ENCODE measurements around the gene FAR2. TPM values are rescaled to one million over a fixed set of nuclear protein-coding genes. Genes with fewer than 3 reads are reported as not detected.

Gene FAR2
- polyA plus RNA-seq, 1 of the 3 experiments (the other 2 are of a cell fraction) = 7.4 TPM

DNA sequence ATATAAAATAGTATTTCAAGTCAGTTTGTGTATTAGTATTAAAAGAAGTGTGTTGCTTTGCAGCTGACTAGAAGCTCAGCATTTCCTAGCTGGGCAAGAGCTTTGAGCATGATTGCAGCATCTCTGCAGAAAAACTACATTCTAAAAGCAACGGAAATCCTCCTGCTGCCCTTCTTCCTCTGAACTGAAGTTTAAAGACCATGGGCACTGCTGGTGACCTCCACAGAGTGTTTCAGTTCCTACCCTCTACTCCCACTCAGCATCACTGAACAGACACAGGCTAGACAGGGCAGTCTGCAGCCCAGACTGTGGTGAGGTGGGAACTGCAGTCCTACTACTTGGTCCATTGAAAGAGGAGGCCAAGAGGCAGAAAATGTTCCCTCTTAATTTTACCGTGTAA lies 59.0 kb downstream of the FAR2 start:
- H3K4me2 ChIP-seq = no peak overlapping the region
- POLR2A ChIA-PET = no interaction called here
- H3K4me3 ChIP-seq (ENCODE audit: low read depth in 2 of 2, low read length in 1 of 2) = no peak overlapping the region
- H3K79me2 ChIP-seq (ENCODE audit: insufficient read depth) = no peaks in the 10 kb centered on the region
- H3F3A ChIP-seq (replicated peaks; ENCODE audit: insufficient read depth) = no peaks in the 10 kb centered on the region
- no peaks in the 10 kb centered on the region for H3K9me2 ChIP-seq
- no peak for DNase-seq
- no peak overlapping the region for H3K9ac ChIP-seq
- H3K27me3 ChIP-seq (ENCODE audit: insufficient read depth) = no peaks in the 10 kb centered on the region
- H3K27ac ChIP-seq (ENCODE audit: low read depth in 2 of 2, low read length in 1 of 2) = no peak overlapping the region
- 79% methylated on average over 2 of the region's 2 CpGs for WGBS (ENCODE audit: low lambda C conversion rate)
- no peak overlapping the region for H2AFZ ChIP-seq (ENCODE audit: low read depth)
- H4K20me1 ChIP-seq (ENCODE audit: insufficient read depth) = no peaks in the 10 kb centered on the region
- CTCF ChIA-PET = no interaction called here
- no peaks in the 10 kb centered on the region for H3K4me1 ChIP-seq (ENCODE audit: control insufficient read depth in 1 of 2, insufficient read depth in 2 of 2, low read depth in 1 of 2, low read length in 1 of 2)
- TF ChIP-seq NRF1 (IDR thresholded peaks at IDR 0.05; ENCODE audit: low read depth, low read length) (no peak), SMC3 (IDR thresholded peaks at IDR 0.05; ENCODE audit: low read depth, low read length) (no peak), TEAD4 (IDR thresholded peaks at IDR 0.05; ENCODE audit: borderline replicate concordance, insufficient read depth) (no peak), TAF1 (IDR thresholded peaks at IDR 0.05; ENCODE audit: borderline replicate concordance, low read depth, low read length) (no peak)
- TF ChIP-seq, protein P1, sequence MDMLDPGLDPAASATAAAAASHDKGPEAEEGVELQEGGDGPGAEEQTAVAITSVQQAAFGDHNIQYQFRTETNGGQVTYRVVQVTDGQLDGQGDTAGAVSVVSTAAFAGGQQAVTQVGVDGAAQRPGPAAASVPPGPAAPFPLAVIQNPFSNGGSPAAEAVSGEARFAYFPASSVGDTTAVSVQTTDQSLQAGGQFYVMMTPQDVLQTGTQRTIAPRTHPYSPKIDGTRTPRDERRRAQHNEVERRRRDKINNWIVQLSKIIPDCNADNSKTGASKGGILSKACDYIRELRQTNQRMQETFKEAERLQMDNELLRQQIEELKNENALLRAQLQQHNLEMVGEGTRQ (IDR thresholded peaks at IDR 0.05; ENCODE audit: borderline replicate concordance, low read depth, low read length) = no peak
- no peaks in the 10 kb centered on the region for H3K9me3 ChIP-seq
- no peaks in the 10 kb centered on the region for H3K36me3 ChIP-seq (replicated peaks in 1 of 2; ENCODE audit: control insufficient read depth in 1 of 2, insufficient read depth in 2 of 2, low read length in 1 of 2)

DNA sequence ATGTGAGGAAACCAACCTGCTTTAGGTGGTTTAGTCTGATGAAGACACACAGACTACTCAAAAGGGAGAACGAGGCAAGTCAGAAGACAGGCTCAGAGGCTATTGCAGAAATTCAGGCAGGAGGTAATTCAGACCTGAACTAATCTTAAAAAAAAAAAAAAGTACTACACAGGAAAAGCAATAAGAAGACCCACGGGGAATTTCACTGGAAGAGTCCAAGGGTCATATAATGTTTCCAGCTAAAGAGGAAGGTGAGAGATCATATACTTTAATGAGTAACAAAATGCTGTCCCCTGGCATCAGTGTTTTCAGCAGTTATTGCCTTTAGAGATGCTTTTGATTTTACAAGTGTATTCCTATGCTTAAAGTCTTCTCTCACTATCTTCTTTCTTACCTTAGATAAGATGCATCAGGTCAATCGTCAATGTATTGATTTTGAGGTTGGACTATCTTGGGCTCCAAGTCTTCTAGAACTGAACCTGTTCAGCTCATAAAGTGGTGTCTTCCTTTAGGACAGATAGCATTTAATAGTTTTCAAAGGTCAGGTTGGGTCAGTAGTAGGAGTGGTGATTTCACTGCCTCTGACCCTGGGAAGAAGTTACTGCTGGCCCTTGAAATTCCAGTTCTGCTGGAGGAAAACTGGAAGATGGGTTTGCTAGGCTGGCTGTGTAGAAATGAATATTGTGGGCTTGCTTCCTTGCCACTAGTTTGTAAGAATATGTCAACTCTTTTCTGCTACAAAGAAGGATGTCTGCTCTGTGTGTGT lies 60.0 kb downstream of the FAR2 start:
- Histone ChIP-seq H2AFZ (ENCODE audit: low read depth) (no peak overlapping the region), H3F3A (replicated peaks; ENCODE audit: insufficient read depth) (no peaks in the 10 kb centered on the region), H3K27ac (ENCODE audit: low read depth in 2 of 2, low read length in 1 of 2) (no peak overlapping the region), H3K4me1 (ENCODE audit: control insufficient read depth in 1 of 2, insufficient read depth in 2 of 2, low read depth in 1 of 2, low read length in 1 of 2) (no peaks in the 10 kb centered on the region), H3K4me3 (ENCODE audit: low read depth in 2 of 2, low read length in 1 of 2) (no peak overlapping the region), H4K20me1 (ENCODE audit: insufficient read depth) (no peaks in the 10 kb centered on the region), H3K27me3 (ENCODE audit: insufficient read depth) (no peaks in the 10 kb centered on the region), H3K79me2 (ENCODE audit: insufficient read depth) (no peaks in the 10 kb centered on the region), H3K36me3 (replicated peaks in 1 of 2; ENCODE audit: control insufficient read depth in 1 of 2, insufficient read depth in 2 of 2, low read length in 1 of 2) (no peaks in the 10 kb centered on the region), H3K9me3 (no peaks in the 10 kb centered on the region), H3K9ac (no peak overlapping the region), H3K9me2 (no peaks in the 10 kb centered on the region), H3K4me2 (no peak overlapping the region)
- no peak for TF ChIP-seq EP300 (IDR thresholded peaks at IDR 0.05; ENCODE audit: borderline replicate concordance in 1 of 2, low read depth in 1 of 2, low read length in 1 of 2)
- TF ChIP-seq GABPA (IDR thresholded peaks at IDR 0.05; ENCODE audit: low read depth) = no peak
- TF ChIP-seq, protein P2, sequence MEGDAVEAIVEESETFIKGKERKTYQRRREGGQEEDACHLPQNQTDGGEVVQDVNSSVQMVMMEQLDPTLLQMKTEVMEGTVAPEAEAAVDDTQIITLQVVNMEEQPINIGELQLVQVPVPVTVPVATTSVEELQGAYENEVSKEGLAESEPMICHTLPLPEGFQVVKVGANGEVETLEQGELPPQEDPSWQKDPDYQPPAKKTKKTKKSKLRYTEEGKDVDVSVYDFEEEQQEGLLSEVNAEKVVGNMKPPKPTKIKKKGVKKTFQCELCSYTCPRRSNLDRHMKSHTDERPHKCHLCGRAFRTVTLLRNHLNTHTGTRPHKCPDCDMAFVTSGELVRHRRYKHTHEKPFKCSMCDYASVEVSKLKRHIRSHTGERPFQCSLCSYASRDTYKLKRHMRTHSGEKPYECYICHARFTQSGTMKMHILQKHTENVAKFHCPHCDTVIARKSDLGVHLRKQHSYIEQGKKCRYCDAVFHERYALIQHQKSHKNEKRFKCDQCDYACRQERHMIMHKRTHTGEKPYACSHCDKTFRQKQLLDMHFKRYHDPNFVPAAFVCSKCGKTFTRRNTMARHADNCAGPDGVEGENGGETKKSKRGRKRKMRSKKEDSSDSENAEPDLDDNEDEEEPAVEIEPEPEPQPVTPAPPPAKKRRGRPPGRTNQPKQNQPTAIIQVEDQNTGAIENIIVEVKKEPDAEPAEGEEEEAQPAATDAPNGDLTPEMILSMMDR (IDR thresholded peaks at IDR 0.05) = no peak
- TF ChIP-seq, protein P3, sequence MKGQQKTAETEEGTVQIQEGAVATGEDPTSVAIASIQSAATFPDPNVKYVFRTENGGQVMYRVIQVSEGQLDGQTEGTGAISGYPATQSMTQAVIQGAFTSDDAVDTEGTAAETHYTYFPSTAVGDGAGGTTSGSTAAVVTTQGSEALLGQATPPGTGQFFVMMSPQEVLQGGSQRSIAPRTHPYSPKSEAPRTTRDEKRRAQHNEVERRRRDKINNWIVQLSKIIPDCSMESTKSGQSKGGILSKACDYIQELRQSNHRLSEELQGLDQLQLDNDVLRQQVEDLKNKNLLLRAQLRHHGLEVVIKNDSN (IDR thresholded peaks at IDR 0.05; ENCODE audit: borderline replicate concordance, low read depth) = no peak
- no peak for TF ChIP-seq YY1 (IDR thresholded peaks at IDR 0.05; ENCODE audit: low read depth)
- 75% methylated on average over 3 of the region's 3 CpGs for WGBS (ENCODE audit: low lambda C conversion rate)
- no peak for DNase-seq
- ChIA-PET POLR2A (no interaction called here), CTCF (no interaction called here)
